Glutamatergic neuron (in vitro differentiated cells): ENCODE data around the gene AKAP1. TPM values are rescaled to one million over a fixed set of nuclear protein-coding genes. Genes with fewer than 3 reads are reported as not detected.

Source experiments
- DNase-seq: peaks from one replicate; pipeline ENCODE4 v3.0.0; 2022
- H3K27ac Mint-ChIP-seq: one replicate; pipeline ENCODE4 v1.8.0; 2020; ENCODE audit warnings: mild to moderate bottlenecking, mixed read lengths, inconsistent platforms; ENCODE audit not compliant: unreplicated experiment
- H3K27me3 Mint-ChIP-seq: one replicate; pipeline ENCODE4 v1.8.0; 2020; ENCODE audit warnings: mild to moderate bottlenecking, moderate library complexity, mixed read lengths, inconsistent platforms; ENCODE audit not compliant: unreplicated experiment
- H3K36me3 Mint-ChIP-seq: one replicate; pipeline ENCODE4 v1.8.0; 2020; ENCODE audit warnings: mild to moderate bottlenecking, mixed read lengths, inconsistent platforms; ENCODE audit not compliant: unreplicated experiment
- H3K4me1 Mint-ChIP-seq: one replicate; pipeline ENCODE4 v1.8.0; 2020; ENCODE audit warnings: mild to moderate bottlenecking, low read depth, mixed read lengths, inconsistent platforms; ENCODE audit not compliant: unreplicated experiment
- H3K4me3 Mint-ChIP-seq: one replicate; pipeline ENCODE4 v1.8.0; 2020; ENCODE audit warnings: mild to moderate bottlenecking, mixed read lengths, inconsistent platforms; ENCODE audit not compliant: unreplicated experiment
- H3K9me3 Mint-ChIP-seq: one replicate; pipeline ENCODE4 v1.8.0; 2020; ENCODE audit warnings: mild to moderate bottlenecking, moderate library complexity, mixed read lengths, inconsistent platforms; ENCODE audit not compliant: unreplicated experiment
- total RNA-seq: library from RNA; stranded (reverse); fragmentation: NEBNext Ultra II Directional; extraction: Animal tissue kit (Norgen Biotek cat#: 25700); gene quantifications from one replicate; pipeline ENCODE4 v1.2.1, GENCODE V29; 2021; ENCODE audit not compliant: unreplicated experiment
- TF ChIP-seq, protein P1 (sequence below): fragments of 200-600 bp; sonication (generic); IDR thresholded peaks from one replicate; pipeline ENCODE4 v1.5.0; 2021; ENCODE audit not compliant: partially characterized antibody, unreplicated experiment

Gene AKAP1
- total RNA-seq, 1 donor from 2014 or later, result 35.6 TPM

- no peaks in the 10 kb centered on the region for H3K36me3 Mint-ChIP-seq
- peaks cover 9% of the 10 kb centered on the region for H3K27me3 Mint-ChIP-seq
- TF ChIP-seq, protein P1, sequence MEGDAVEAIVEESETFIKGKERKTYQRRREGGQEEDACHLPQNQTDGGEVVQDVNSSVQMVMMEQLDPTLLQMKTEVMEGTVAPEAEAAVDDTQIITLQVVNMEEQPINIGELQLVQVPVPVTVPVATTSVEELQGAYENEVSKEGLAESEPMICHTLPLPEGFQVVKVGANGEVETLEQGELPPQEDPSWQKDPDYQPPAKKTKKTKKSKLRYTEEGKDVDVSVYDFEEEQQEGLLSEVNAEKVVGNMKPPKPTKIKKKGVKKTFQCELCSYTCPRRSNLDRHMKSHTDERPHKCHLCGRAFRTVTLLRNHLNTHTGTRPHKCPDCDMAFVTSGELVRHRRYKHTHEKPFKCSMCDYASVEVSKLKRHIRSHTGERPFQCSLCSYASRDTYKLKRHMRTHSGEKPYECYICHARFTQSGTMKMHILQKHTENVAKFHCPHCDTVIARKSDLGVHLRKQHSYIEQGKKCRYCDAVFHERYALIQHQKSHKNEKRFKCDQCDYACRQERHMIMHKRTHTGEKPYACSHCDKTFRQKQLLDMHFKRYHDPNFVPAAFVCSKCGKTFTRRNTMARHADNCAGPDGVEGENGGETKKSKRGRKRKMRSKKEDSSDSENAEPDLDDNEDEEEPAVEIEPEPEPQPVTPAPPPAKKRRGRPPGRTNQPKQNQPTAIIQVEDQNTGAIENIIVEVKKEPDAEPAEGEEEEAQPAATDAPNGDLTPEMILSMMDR, result no peak
- H3K9me3 Mint-ChIP-seq, result peaks cover 5% of the 10 kb centered on the region
- H3K27ac Mint-ChIP-seq, result no peak overlapping the region
- peaks cover 20% of the 10 kb centered on the region for H3K4me1 Mint-ChIP-seq
- no peak overlapping the region for H3K4me3 Mint-ChIP-seq
- no peak for DNase-seq
Measured at GRCh38 chr17:57089391-57089790, 4.3 kb downstream of the AKAP1 start.

DNA sequence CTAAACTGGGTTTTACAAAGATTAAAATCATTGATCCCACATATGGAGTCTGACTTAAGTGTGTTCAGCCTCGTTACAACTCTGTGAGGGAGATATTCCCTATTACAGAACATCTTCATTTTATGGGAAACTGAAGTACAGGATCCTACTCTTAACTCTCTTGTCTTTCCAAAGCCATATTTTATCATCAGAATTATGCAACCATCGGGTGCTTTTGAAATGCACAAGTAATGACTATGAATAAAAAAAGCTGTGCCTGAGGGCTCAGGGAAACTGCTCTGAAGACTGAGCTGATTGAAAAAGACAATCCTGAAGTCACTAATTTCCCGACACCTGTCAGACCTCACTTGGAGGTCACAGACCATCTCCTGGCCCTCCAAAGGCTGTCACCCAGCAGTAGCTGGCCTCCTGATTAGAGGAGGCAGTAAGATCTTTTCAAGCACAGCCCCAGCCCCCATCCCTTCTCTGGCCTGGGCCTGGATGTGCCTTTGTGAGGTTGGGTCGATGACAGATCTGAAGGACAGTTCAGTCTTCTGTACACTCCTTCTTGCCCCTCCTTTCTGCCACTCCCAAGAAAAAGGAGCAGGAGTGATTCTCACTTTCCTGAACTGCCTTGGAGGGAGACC, 5.6 kb downstream of the AKAP1 start:
- TF ChIP-seq, protein P1, result no peak
- Mint-ChIP-seq H3K27me3 (peaks cover 7% of the 10 kb centered on the region), H3K9me3 (peaks cover 2% of the 10 kb centered on the region), H3K27ac (no peak overlapping the region), H3K36me3 (no peaks in the 10 kb centered on the region), H3K4me3 (no peak overlapping the region), H3K4me1 (peaks cover 20% of the 10 kb centered on the region)
- no peak for DNase-seq

- H3K27ac Mint-ChIP-seq, result no peak overlapping the region
- DNase-seq, result no peak
- H3K27me3 Mint-ChIP-seq, result peaks cover 7% of the 10 kb centered on the region
- TF ChIP-seq, protein P1, result no peak
- peaks cover 20% of the 10 kb centered on the region for H3K4me1 Mint-ChIP-seq
- no peak overlapping the region for H3K4me3 Mint-ChIP-seq
- no peaks in the 10 kb centered on the region for H3K36me3 Mint-ChIP-seq
- H3K9me3 Mint-ChIP-seq, result peaks cover 2% of the 10 kb centered on the region
Measured at GRCh38 chr17:57091186-57091618, 6.2 kb downstream of the AKAP1 start.

GRCh38 chr17:57092171-57092570, 7.1 kb downstream of the AKAP1 start:
- Mint-ChIP-seq H3K27me3 (peaks cover 2% of the 10 kb centered on the region), H3K9me3 (no peaks in the 10 kb centered on the region), H3K27ac (no peak overlapping the region), H3K4me1 (peaks cover 17% of the 10 kb centered on the region), H3K36me3 (no peaks in the 10 kb centered on the region), H3K4me3 (no peak overlapping the region)
- no peak for DNase-seq
- TF ChIP-seq, protein P1, result no peak

- no peak for DNase-seq
- peaks cover 17% of the 10 kb centered on the region for H3K4me1 Mint-ChIP-seq
- peak overlapping the region; percentile 3 for H3K4me3 Mint-ChIP-seq
- H3K27ac Mint-ChIP-seq, result no peak overlapping the region
- TF ChIP-seq, protein P1, result no peak
- peaks cover 1% of the 10 kb centered on the region for H3K27me3 Mint-ChIP-seq
- no peaks in the 10 kb centered on the region for H3K36me3 Mint-ChIP-seq
- H3K9me3 Mint-ChIP-seq, result no peaks in the 10 kb centered on the region
Measured at GRCh38 chr17:57092779-57093178, 7.7 kb downstream of the AKAP1 start.
